OCI-LY7 (cell line): ENCODE results near the gene DLX1. TPM values are rescaled to one million over a fixed set of nuclear protein-coding genes. Genes with fewer than 3 reads are reported as not detected.

Source experiments
- BruUV-seq: library from RNA; stranded (reverse); fragments of 400-500 nt; replicated peaks from 2 replicates; lab custom pipeline; 2021; lab: Mats Ljungman, UMichigan
- CTCF ChIA-PET: fragments of 300-600 bp; sonication (Branson Sonifier 250); formaldehyde crosslinking; loops from one replicate; lab custom pipeline; 2022; ENCODE audit warnings: antibody characterized with exemption; ENCODE audit not compliant: unreplicated experiment; lab: Charles Lee
- POLR2A ChIA-PET: fragments of 300-600 bp; sonication (Branson Sonifier 250); formaldehyde crosslinking; loops from one replicate; lab custom pipeline; 2022; ENCODE audit warnings: antibody characterized with exemption; lab: Charles Lee
- DNase-seq: peaks from one replicate; pipeline ENCODE4 v3.0.0-alpha.2; 2015; ENCODE audit warnings: low spot score
- H2AFZ ChIP-seq: fragments of 200-600 bp; sonication (generic), shearing (Covaris generic); 2 replicates; pipeline ENCODE4 v1.6.1; 2014; ENCODE audit warnings: mild to moderate bottlenecking, antibody characterized with exemption, low read length, moderate library complexity
- H3K27ac ChIP-seq: fragments of 200-600 bp; sonication (generic); 2 replicates; pipeline ENCODE4 v1.5.1; 2014; ENCODE audit warnings: mixed run types, low read depth, mild to moderate bottlenecking, moderate library complexity, low read length, inconsistent platforms; ENCODE audit not compliant: poor library complexity, severe bottlenecking
- H3K36me3 ChIP-seq: fragments of 200-600 bp; sonication (generic); 2 replicates; pipeline ENCODE4 v1.6.1; 2014; ENCODE audit warnings: mild to moderate bottlenecking, antibody characterized with exemption, low read length, moderate library complexity, mixed read lengths; ENCODE audit not compliant: insufficient read depth
- H3K4me1 ChIP-seq: fragments of 200-600 bp; sonication (generic); 2 replicates; pipeline ENCODE4 v1.5.1; 2014; ENCODE audit warnings: mild to moderate bottlenecking, low read length; ENCODE audit not compliant: insufficient read depth, poor library complexity, severe bottlenecking
- H3K4me2 ChIP-seq: fragments of 200-600 bp; sonication (generic); 2 replicates; pipeline ENCODE4 v1.6.1; 2014; ENCODE audit warnings: mild to moderate bottlenecking, low read length
- H3K4me3 ChIP-seq: fragments of 200-600 bp; sonication (generic); 2 replicates; pipeline ENCODE4 v1.5.1; 2014; ENCODE audit warnings: mild to moderate bottlenecking, low read depth, low read length; ENCODE audit not compliant: poor library complexity, severe bottlenecking
- H3K79me2 ChIP-seq: fragments of 200-600 bp; sonication (generic); 2 replicates; pipeline ENCODE4 v1.6.1; 2016; ENCODE audit warnings: low read depth, mild to moderate bottlenecking, low read length, moderate library complexity, mixed read lengths; ENCODE audit not compliant: insufficient read depth
- H3K9me2 ChIP-seq: fragments of 200-600 bp; sonication (generic); 2 replicates; pipeline ENCODE4 v1.6.1; 2016; ENCODE audit warnings: mild to moderate bottlenecking, low read length, mixed read lengths; ENCODE audit not compliant: insufficient read depth
- H3K9me3 ChIP-seq: fragments of 200-600 bp; sonication (generic); 2 replicates; pipeline ENCODE4 v1.6.1; 2014; ENCODE audit warnings: mild to moderate bottlenecking, mixed run types, low read length, mixed read lengths
- H4K20me1 ChIP-seq: fragments of 200-600 bp; sonication (generic); 2 replicates; pipeline ENCODE4 v1.6.1; 2014; ENCODE audit warnings: mild to moderate bottlenecking, antibody characterized with exemption, low read length, moderate library complexity, mixed read lengths; ENCODE audit not compliant: insufficient read depth
- EZH2phosphoT487 ChIP-seq: fragments of 200-600 bp; sonication (generic); IDR thresholded peaks from 2 replicates; pipeline ENCODE4 v1.6.1; 2018; ENCODE audit warnings: low read depth, borderline replicate concordance, mild to moderate bottlenecking, mixed run types, antibody characterized with exemption, low read length, moderate library complexity, mixed read lengths
- intact Hi-C: fragments of 100-400 bp; cut with micrococcal nuclease; formaldehyde crosslinking; loops from one replicate; pipeline ENCODE4 v1.10.0; 2022; ENCODE audit not compliant: unreplicated experiment
- total RNA-seq, 2 experiments: library from RNA; depleted of rRNA in 1 of 2; stranded (reverse); fragments of >200 nt in 1 of 2; shearing (Covaris generic) in 1 of 2; gene quantifications; 2 replicates each; pipeline ENCODE4 v1.2.3, GENCODE V29; 2014 to 2022
- TF ChIP-seq, protein P1 (sequence below): fragments of 200-600 bp; sonication (generic); conservative IDR thresholded peaks from 2 replicates; pipeline ENCODE4 v1.5.1; 2014; ENCODE audit warnings: mild to moderate bottlenecking, antibody characterized with exemption, low read length, moderate library complexity, mixed read lengths

Gene DLX1
- total RNA-seq, 2 experiments from 2014 or later: not detected

DNA sequence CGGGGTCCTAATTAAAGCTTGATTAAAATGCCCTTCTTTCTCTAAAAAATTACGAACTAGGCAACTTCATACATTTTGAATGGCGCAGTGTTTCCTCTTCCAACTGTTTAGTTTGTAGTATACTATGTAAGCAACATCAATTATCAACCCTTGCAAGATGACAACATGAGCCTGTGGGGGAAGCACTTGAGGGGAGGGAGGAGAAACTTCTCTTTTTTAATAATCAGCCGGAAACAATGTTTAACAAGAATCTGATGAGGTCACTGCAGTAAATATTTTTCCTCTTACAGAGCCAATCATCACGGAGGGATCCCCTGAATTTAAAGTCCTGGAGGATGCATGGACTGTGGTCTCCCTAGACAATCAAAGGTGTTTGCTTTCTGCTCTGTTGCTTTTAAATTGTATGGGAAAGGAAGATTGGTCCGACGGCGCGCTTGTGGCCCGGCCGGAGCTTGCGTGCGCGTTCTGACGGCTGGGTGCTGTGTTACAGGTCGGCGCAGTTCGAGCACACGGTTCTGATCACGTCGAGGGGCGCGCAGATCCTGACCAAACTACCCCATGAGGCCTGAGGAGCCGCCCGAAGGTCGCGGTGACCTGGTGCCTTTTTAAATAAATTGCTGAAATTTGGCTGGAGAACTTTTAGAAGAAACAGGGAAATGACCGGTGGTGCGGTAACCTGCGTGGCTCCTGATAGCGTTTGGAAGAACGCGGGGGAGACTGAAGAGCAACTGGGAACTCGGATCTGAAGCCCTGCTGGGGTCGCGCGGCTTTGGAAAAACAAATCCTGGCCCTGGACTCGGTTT, 5.3 kb upstream of the DLX1 start:
- CTCF ChIA-PET: no interaction called here
- BruUV-seq: no TSS peak
- H3K4me3 ChIP-seq: no peak overlapping the region
- no peak overlapping the region for H3K4me2 ChIP-seq
- no peak overlapping the region for H3K27ac ChIP-seq
- no peaks in the 10 kb centered on the region for H3K9me2 ChIP-seq
- H3K79me2 ChIP-seq: no peaks in the 10 kb centered on the region
- no peak overlapping the region for H2AFZ ChIP-seq
- H3K36me3 ChIP-seq: no peaks in the 10 kb centered on the region
- H4K20me1 ChIP-seq: no peaks in the 10 kb centered on the region
- DNase-seq: no peak
- intact Hi-C loops: no loop called here
- H3K9me3 ChIP-seq: no peaks in the 10 kb centered on the region
- POLR2A ChIA-PET: no interaction called here
- no peak for TF ChIP-seq EZH2phosphoT487
- TF ChIP-seq, protein P1, sequence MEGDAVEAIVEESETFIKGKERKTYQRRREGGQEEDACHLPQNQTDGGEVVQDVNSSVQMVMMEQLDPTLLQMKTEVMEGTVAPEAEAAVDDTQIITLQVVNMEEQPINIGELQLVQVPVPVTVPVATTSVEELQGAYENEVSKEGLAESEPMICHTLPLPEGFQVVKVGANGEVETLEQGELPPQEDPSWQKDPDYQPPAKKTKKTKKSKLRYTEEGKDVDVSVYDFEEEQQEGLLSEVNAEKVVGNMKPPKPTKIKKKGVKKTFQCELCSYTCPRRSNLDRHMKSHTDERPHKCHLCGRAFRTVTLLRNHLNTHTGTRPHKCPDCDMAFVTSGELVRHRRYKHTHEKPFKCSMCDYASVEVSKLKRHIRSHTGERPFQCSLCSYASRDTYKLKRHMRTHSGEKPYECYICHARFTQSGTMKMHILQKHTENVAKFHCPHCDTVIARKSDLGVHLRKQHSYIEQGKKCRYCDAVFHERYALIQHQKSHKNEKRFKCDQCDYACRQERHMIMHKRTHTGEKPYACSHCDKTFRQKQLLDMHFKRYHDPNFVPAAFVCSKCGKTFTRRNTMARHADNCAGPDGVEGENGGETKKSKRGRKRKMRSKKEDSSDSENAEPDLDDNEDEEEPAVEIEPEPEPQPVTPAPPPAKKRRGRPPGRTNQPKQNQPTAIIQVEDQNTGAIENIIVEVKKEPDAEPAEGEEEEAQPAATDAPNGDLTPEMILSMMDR: no peak
- H3K4me1 ChIP-seq: no peaks in the 10 kb centered on the region

DNA sequence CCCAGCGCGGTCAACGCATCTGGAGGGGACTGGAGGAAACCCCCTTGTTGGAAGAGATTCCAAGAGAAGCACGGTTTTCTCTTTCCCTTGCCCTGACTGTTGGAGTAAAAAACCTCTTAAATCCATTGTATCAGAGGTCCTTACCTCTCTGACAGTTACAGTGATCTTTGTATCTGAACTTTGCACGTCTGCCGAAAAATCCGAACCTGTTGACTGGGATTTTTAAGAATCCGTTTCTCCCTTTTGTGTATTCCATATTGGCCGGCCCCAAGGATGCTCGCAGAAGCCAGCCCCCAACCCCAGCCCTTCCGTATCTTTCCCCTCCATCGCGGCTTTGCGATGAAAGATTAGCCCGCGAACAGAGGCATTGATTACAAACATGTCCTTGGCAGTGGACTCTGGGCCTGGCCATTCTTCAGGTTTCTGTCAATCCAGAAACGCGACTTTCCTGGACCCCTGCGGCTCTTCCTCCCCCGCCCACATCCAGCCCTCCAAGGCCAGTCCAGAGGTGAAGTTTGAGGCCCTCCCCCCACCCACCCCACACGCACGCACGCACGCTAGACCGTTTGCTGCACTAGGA, 4.6 kb upstream of the DLX1 start:
- Histone ChIP-seq H4K20me1 (no peaks in the 10 kb centered on the region), H3K4me3 (no peak overlapping the region), H3K9me2 (no peaks in the 10 kb centered on the region), H3K9me3 (no peaks in the 10 kb centered on the region), H3K4me2 (no peak overlapping the region), H2AFZ (no peak overlapping the region), H3K36me3 (no peaks in the 10 kb centered on the region), H3K79me2 (no peaks in the 10 kb centered on the region), H3K4me1 (peaks cover 4% of the 10 kb centered on the region), H3K27ac (no peak overlapping the region)
- CTCF ChIA-PET: no interaction called here
- intact Hi-C loops: no loop called here
- TF ChIP-seq, protein P1: no peak
- no peak for TF ChIP-seq EZH2phosphoT487
- BruUV-seq: no TSS peak
- POLR2A ChIA-PET: no interaction called here
- DNase-seq: no peak
